Effector memory CD8-positive, alpha-beta T cell (primary cell): ENCODE results near the gene SLC35F6.

Experiments used
- ATAC-seq: fragments of 150-1000 bp; cut with Tn5 transposase; replicated peaks from 2 replicates; pipeline ENCODE4 v1.10.0; 2021; ENCODE audit warnings: mild to moderate bottlenecking, moderate library complexity
- DNase-seq, 3 experiments: peaks; one replicate each; pipeline ENCODE4 v3.0.0; 2021
- H3K27ac Mint-ChIP-seq, 2 donors: one replicate each; pipeline ENCODE4 v1.8.0; 2022; ENCODE audit warnings: mild to moderate bottlenecking in 2 of 2, mixed read lengths in 2 of 2, moderate library complexity in 2 of 2
- H3K27me3 Mint-ChIP-seq, 2 donors: one replicate each; pipeline ENCODE4 v1.8.0; 2022; ENCODE audit warnings: mixed read lengths in 2 of 2
- H3K36me3 Mint-ChIP-seq: one replicate; pipeline ENCODE4 v1.8.0; 2022; ENCODE audit warnings: mild to moderate bottlenecking, moderate library complexity, mixed read lengths; ENCODE audit not compliant: insufficient read depth
- H3K4me1 Mint-ChIP-seq, 2 donors: one replicate each; pipeline ENCODE4 v1.8.0; 2022; ENCODE audit warnings: low read depth in 2 of 2, mixed read lengths in 2 of 2
- H3K4me3 Mint-ChIP-seq, 2 donors: one replicate each; pipeline ENCODE4 v1.8.0; 2022; ENCODE audit warnings: mild to moderate bottlenecking in 2 of 2, mixed read lengths in 2 of 2, moderate library complexity in 2 of 2
- H3K9me3 Mint-ChIP-seq, 2 donors: one replicate each; pipeline ENCODE4 v1.8.0; 2022; ENCODE audit warnings: mixed read lengths in 2 of 2

SLC35F6 gene

DNA sequence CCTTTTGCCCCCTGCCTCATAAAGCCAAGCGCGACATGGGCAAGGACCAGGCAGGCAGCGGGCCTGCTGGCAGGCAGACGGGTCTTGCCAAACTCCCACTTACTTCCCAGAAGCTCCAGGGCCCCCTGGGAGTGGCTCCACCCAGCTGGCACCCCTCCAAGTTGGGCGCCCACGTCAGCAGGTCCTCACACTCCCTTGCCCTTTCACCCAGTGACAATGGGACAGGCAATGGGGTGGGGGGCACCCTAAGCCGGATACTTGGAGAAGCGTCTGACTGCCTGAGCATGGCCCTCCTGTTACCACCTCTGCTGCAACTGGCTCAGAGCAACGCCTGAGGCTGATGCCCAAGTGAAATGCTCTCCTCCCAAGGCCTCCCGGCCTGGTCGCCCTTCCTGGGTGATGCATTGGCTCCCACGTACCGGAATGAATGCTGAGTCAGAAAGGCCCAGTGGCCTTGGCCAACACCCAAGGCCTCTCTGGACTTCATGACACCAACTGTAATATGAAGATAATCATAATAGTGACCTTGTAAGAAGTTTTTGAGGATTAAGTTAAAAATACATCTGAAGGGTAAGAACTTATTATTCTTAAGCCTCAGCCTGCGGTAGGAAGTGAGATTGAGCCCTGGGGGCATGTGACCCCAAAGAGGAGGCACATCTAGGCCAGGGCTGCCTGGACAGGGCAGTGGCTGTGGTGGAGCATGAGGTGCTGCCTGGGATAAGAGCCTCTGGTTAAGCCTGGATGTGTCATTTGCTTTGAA lies 39.9 kb upstream of the SLC35F6 start:
- Mint-ChIP-seq H3K9me3 (no peaks in the 10 kb centered on the region), H3K27ac (no peak overlapping the region), H3K4me1 (no peaks in the 10 kb centered on the region), H3K36me3 (no peaks in the 10 kb centered on the region), H3K4me3 (no peak overlapping the region), H3K27me3 (peaks cover 0 to 18% of the 10 kb centered on the region in 2 donors)
- no peak for ATAC-seq
- DNase-seq = no peak

DNA sequence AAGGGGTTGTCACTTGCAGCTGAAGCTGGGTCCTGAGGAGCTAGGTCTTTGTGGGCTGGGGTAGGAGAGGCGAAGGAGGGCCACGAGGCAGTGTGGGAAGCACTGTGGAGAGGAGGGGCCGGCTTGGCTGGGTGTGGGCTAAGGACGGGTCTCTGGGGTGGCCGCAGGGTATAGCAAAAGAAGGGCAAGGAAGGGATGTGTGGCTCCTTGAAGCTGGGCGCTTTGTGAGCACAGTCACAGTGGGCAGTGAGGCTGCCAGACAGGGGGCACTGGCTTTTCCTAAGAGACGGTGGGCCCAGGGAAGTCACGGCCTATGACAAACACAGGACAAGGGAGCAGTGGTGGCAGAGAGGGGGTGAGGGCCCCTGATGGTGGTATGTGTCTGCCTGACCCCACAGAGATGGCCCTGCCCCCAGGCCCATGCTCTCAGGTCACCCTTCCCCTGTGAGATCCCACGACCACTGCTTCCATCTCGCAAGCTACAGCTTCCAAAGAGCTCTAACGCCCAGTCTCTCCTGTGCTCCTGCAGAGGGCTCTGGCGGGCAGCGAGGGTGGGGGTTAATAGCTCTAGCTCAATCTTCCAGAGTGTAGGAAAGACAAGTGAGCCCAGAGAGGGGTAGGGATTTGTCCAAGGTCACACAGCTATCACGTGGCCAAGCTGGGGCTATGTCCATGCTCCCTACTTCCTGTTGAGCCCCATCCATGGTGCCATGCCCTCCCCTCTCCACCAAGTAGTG lies 39.1 kb upstream of the SLC35F6 start:
- Mint-ChIP-seq H3K4me1 (no peaks in the 10 kb centered on the region), H3K4me3 (no peak overlapping the region), H3K36me3 (no peaks in the 10 kb centered on the region), H3K9me3 (no peaks in the 10 kb centered on the region), H3K27me3 (peaks cover 0 to 14% of the 10 kb centered on the region in 2 donors), H3K27ac (no peak overlapping the region)
- DNase-seq = no peak
- ATAC-seq = no peak

DNA sequence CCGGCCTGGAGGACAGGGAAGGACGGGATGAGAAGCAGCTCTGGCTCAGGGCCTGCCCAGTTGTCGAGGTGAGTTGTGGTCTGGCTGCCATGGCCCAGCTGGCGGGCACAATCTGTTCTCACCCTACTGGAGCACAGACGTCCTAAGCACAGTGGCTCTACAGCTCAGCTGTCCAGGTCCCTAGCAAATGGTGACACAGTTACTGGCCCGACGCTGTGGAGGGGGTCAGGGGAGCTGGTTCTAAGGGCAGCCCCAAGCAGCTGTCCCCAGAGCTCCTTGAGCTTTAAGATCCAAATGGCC lies 38.6 kb upstream of the SLC35F6 start:
- no peaks in the 10 kb centered on the region for H3K4me1 Mint-ChIP-seq
- DNase-seq (no peak), ATAC-seq (no peak)
- H3K36me3 Mint-ChIP-seq = no peaks in the 10 kb centered on the region
- H3K27ac Mint-ChIP-seq = no peak overlapping the region
- H3K27me3 Mint-ChIP-seq = peaks cover 0 to 19% of the 10 kb centered on the region in 2 donors
- no peak overlapping the region for H3K4me3 Mint-ChIP-seq
- no peaks in the 10 kb centered on the region for H3K9me3 Mint-ChIP-seq

DNA sequence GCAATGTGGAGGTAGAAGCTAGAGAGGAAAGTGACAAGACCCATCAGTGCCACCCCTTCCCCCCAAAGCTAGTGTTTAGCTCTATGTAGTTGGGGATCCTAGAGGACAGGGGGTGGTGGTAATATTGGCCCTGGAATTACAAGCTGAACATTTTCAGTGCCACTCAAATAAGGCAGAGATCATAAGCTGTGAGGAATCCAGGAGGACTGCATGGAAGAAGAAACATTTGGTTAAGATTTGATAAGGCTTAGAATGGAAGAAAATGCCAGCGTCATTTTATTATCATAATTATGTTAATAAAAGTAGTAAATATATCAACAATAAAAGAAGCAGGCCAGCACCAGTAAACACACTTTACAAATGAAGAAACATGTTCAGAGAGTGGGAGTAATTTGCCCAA lies 37.9 kb upstream of the SLC35F6 start:
- no peak overlapping the region for H3K27ac Mint-ChIP-seq
- H3K27me3 Mint-ChIP-seq = peaks cover 6 to 26% of the 10 kb centered on the region in 2 donors
- no peaks in the 10 kb centered on the region for H3K36me3 Mint-ChIP-seq
- no peak for DNase-seq
- no peak overlapping the region for H3K4me3 Mint-ChIP-seq
- ATAC-seq = no peak
- peaks cover 0 to 3% of the 10 kb centered on the region in 2 donors for H3K4me1 Mint-ChIP-seq
- no peaks in the 10 kb centered on the region for H3K9me3 Mint-ChIP-seq

DNA sequence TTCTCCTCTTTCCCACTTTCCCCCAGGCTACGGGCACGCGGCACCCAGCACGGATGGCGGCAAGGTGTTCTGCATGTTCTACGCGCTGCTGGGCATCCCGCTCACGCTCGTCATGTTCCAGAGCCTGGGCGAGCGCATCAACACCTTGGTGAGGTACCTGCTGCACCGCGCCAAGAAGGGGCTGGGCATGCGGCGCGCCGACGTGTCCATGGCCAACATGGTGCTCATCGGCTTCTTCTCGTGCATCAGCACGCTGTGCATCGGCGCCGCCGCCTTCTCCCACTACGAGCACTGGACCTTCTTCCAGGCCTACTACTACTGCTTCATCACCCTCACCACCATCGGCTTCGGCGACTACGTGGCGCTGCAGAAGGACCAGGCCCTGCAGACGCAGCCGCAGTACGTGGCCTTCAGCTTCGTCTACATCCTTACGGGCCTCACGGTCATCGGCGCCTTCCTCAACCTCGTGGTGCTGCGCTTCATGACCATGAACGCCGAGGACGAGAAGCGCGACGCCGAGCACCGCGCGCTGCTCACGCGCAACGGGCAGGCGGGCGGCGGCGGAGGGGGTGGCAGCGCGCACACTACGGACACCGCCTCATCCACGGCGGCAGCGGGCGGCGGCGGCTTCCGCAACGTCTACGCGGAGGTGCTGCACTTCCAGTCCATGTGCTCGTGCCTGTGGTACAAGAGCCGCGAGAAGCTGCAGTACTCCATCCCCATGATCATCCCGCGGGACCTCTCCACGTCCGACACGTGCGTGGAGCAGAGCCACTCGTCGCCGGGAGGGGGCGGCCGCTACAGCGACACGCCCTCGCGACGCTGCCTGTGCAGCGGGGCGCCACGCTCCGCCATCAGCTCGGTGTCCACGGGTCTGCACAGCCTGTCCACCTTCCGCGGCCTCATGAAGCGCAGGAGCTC lies 36.2 kb upstream of the SLC35F6 start:
- peak; percentile 35 for ATAC-seq
- Mint-ChIP-seq H3K4me1 (peaks cover 0 to 3% of the 10 kb centered on the region in 2 donors), H3K27me3 (peaks cover 11 to 41% of the 10 kb centered on the region in 2 donors), H3K4me3 (no peak overlapping the region), H3K36me3 (no peaks in the 10 kb centered on the region), H3K27ac (no peak overlapping the region), H3K9me3 (no peaks in the 10 kb centered on the region)
- peak in 1 of 3 experiments; percentile 10 for DNase-seq

DNA sequence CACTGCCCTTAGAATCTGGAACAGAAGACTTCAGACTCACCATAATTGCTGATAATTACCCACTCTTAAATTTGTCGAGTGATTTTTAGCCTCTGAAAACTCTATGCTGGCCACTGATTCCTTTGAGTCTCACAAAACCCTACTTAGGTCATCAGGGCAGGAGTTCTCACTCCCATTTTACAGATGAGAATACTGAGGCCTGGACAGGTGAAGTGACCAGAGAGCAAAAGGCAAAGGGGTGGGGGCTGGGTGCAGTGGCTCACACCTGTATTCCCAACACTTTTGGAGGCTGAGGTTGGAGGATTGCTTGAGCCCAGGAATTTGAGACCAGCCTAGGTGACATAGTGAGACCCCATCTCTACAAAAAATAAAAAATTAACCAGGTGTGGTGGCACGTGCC lies 34.8 kb upstream of the SLC35F6 start:
- Mint-ChIP-seq H3K36me3 (no peaks in the 10 kb centered on the region), H3K9me3 (no peaks in the 10 kb centered on the region), H3K4me1 (peaks cover 0 to 3% of the 10 kb centered on the region in 2 donors), H3K27ac (no peak overlapping the region), H3K27me3 (peaks cover 18 to 47% of the 10 kb centered on the region in 2 donors), H3K4me3 (no peak overlapping the region)
- DNase-seq = no peak
- ATAC-seq = no peak

DNA sequence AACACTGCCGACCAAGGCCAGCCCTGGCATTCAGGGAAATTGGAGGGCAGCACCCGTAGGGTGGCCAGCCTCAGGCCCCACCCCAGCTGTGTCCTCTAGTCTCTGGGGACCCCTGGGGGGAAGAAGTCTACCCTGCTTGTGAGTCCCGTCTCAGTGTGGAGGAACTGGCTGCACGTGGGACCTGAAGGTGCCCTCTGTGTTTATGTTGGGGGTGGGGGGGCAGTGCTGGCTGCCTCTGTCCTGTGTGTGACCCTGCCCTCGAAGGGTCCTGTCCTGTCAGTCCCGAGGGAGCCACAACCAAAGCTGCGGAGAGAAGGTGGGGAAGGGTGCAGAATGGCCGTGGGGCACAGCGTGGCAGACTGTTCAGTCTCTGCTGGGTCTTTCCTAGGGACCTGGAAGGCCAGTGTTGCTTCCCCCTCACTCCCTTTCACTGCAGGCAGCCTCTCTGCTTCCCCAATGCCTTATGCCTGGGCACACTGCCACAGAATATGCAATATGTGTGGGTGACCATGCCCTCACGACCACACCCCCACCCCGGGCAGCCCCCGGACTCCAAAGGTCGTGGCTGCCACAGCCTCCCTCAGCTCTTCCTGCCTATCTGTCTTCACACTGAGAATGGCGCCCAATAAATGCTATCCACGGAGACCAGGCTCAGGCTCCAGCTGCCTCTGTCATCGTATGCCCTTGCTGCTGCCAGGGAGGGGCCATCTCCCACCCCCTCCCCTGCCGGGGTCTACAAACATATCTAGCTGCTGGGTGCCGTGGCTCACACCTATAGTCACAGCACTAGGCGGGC lies 33.3 kb upstream of the SLC35F6 start:
- H3K27me3 Mint-ChIP-seq = peaks cover 18 to 40% of the 10 kb centered on the region in 2 donors
- no peak overlapping the region for H3K27ac Mint-ChIP-seq
- H3K4me3 Mint-ChIP-seq = no peak overlapping the region
- ATAC-seq (no peak), DNase-seq (no peak)
- no peaks in the 10 kb centered on the region for H3K36me3 Mint-ChIP-seq
- H3K4me1 Mint-ChIP-seq = peaks cover 0 to 3% of the 10 kb centered on the region in 2 donors
- H3K9me3 Mint-ChIP-seq = no peaks in the 10 kb centered on the region

DNA sequence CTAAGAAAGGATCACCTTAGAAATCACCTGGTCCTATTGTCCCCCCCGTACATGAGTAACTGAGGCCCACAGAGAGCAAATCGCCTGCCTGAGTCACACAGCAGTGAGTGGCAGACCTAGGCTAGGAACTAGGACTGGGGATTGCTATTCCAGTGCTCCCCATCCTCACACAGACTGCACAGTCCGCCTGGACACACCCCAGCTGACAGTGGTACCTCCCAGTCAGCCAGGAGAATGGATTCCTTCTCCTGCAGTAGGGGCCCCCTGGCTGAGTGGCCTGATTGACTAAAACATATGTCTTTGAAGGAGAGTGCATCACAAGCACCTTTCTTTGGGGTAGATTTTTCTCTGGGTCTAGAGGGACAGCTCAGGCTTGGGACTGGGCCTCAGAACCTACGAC lies 32.4 kb upstream of the SLC35F6 start:
- H3K27me3 Mint-ChIP-seq = peaks cover 18 to 40% of the 10 kb centered on the region in 2 donors
- peaks cover 0 to 3% of the 10 kb centered on the region in 2 donors for H3K4me1 Mint-ChIP-seq
- H3K9me3 Mint-ChIP-seq = no peaks in the 10 kb centered on the region
- no peaks in the 10 kb centered on the region for H3K36me3 Mint-ChIP-seq
- H3K27ac Mint-ChIP-seq = no peak overlapping the region
- no peak for DNase-seq
- no peak for ATAC-seq
- H3K4me3 Mint-ChIP-seq = no peak overlapping the region

DNA sequence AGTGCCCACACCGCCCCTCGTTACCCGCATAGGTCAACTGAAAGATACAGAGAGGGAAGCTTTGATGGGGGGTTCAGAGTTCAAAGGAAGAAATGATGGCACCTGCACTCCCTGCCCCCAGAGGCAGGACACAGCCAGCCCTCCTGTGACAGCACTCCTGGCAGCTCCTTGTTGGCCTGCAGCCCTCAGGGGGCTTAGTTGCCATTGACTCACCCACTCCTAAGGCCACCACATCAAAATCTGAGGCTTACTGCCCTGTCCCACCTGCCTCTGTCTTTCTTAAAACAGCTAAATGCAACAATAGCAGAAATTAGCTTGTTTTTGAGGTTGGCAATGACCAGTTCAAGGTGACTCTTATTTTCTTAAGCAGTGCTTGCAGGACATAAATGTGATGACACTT lies 31.6 kb upstream of the SLC35F6 start:
- Mint-ChIP-seq H3K27ac (no peak overlapping the region), H3K27me3 (peaks cover 24 to 47% of the 10 kb centered on the region in 2 donors), H3K36me3 (no peaks in the 10 kb centered on the region), H3K4me1 (peaks cover 0 to 3% of the 10 kb centered on the region in 2 donors), H3K9me3 (no peaks in the 10 kb centered on the region), H3K4me3 (no peak overlapping the region)
- ATAC-seq = no peak
- DNase-seq = no peak

DNA sequence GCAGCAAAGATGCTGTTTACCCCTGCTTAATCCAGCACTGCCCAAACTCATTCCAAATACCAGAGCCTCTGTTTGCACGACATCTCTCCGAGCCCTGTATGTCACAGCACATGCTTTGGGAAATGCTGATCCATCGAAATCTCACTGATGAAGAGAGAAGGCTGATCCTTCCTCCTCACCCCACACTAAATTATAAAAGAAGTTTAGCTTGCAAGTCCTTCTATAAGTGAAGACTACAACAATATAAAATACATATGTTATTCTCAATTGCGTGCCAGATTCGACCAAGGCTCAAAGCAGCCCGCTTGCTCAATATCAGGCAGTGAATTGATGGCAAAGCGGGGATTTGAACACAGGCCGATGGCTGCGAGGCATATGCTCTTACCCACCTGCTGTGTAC lies 30.7 kb upstream of the SLC35F6 start:
- no peak overlapping the region for H3K4me3 Mint-ChIP-seq
- H3K27ac Mint-ChIP-seq = no peak overlapping the region
- H3K36me3 Mint-ChIP-seq = no peaks in the 10 kb centered on the region
- ATAC-seq (no peak), DNase-seq (no peak)
- H3K9me3 Mint-ChIP-seq = no peaks in the 10 kb centered on the region
- peaks cover 0 to 3% of the 10 kb centered on the region in 2 donors for H3K4me1 Mint-ChIP-seq
- peaks cover 33 to 55% of the 10 kb centered on the region in 2 donors for H3K27me3 Mint-ChIP-seq

DNA sequence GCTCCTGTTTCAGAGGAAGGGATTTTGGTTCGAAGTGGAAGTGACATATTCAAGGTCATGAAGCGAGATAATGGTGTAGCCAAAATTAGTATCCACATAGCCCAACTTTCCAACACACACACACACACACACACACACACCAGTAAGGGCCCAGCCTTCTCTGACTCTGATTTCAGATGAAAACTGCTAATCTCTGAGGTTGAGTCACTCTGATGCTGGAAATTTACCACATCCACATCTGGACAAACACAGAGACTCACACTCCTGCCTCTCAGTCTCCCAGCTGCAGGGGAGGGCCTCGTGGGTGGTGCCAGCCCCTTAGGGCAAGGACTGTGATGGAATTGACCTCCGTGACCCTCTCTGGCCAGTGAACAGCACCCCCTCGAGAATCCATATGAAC lies 29.0 kb upstream of the SLC35F6 start:
- no peak for ATAC-seq

DNA sequence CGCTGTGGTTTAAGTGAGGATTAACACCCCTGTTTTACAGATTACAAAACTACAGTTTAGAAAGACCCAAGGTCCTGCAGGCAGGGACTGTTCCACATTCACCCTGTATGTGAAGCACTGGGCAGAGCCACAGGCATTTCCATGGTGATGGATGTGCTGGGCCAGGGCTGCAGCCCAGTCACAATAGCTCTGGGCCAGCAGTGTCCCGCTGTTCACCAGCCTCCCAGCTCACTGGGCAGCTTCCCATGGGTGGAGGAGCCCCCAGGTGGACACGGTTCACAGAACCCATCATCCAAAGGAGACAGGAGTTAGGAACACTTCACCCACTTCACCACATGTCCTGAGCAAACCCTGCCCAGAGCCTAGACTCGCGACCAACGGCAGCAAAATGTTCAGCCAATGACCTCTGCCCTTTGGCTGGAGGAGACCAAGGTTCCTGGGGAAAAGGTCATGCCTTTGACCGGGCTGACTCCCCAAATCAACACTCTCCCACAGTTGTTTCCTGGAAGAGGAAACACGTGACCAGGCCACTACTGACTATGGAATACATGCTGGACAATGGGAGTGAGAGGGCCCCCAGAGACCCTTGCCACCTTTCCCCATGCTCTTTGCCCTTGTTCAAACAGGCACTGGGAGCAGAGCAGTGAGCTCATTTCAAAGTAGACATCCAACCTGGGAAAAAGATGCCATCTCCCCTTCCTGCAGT lies 28.0 kb upstream of the SLC35F6 start:
- Mint-ChIP-seq H3K4me3 (no peak overlapping the region), H3K9me3 (no peaks in the 10 kb centered on the region), H3K27ac (no peak overlapping the region), H3K4me1 (peaks cover 4 to 6% of the 10 kb centered on the region in 2 donors), H3K27me3 (peaks cover 28 to 43% of the 10 kb centered on the region in 2 donors), H3K36me3 (no peaks in the 10 kb centered on the region)
- DNase-seq = no peak
- ATAC-seq = peak; percentile 29

More for the DNA sequence above, 29.0 kb upstream of the SLC35F6 start:
- Mint-ChIP-seq H3K27ac (no peak overlapping the region), H3K27me3 (peaks cover 33 to 52% of the 10 kb centered on the region in 2 donors), H3K4me1 (peaks cover 0 to 3% of the 10 kb centered on the region in 2 donors), H3K9me3 (no peaks in the 10 kb centered on the region), H3K36me3 (no peaks in the 10 kb centered on the region), H3K4me3 (no peak overlapping the region)
- no peak for DNase-seq
